ENCODE measurements around the gene ARL6IP5.
A peak's percentile ranks its signal among the peaks of the same experiment; 100 is the strongest.

ARL6IP5 gene

DNA sequence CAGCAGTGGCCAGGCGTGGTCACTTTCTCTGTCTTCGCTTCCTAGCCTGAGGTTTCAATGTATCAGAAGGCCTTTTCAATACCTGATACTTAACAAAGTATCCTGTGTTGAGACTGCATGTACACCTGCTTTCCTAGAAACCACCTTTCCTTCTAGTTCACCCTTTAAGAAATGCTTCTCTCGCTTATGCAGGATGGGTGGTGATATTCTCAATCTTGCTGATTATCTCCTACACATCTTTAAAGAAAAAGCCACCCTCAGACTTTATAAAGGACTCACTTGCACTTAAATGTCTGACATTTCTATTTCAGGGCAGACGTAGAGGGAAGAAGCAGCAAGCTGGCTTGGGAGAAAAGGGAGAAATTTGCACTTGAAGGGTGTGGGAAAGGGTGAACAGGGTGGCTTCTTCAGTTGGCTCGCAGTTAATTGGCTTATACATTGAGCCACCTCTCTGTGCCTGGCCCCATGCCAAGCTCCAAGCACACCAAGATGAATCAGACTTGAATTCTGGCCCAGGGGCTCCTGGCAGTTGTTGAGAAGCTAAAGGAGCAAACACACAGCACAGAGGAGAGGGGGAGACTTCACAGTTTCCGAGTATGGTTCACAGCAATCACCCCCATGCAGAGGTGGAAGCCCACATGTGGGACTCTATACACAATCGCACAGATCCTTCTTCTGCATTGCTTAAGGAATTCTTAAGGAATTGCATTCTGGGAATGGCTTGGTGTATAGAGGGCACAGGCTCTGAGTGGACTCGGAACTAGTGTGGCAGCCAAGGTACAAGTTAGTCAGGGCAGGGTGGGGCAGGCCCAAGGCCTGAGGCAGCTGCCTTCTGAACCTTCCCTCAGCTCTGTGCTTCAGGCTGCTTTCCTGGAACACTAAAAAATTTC lies 1.3 kb downstream of the ARL6IP5 start:
- DNase-seq = peak; percentile 91

DNA sequence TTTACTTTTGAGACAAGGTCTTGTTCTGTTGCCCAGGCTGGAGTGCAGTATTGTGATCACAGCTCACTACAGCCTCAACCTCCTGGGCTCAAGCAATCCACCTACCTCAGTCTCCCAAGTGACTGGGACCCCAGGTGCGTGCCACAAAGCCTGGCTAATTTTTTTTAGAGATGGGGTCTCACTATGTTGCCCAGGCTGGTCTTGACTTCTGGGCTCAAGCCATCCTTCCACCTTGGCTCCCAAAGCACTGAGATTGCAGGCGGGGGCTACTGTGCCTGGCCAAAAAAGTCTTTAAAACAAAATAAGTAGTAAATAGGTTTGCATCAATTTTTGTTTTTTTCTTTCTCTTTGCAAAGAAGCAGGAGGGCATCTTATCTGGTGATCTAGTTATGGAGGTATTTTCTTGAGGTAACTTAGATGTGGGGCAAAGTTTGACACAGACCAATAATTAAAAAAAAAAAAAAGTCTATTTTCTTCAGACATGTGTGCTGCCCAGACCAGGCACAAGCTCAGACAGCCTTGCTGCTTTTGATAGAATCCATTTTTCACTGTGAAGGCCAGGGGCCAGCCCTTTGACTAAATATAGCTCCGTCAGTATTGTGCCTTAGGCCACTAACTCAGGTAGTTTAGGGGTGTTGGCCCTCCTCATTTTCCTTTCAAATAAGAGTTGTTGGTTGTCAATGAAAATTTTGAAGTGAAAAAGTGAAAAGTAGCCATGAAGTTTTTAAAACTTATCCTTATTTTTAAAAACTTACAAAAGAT lies 2.5 kb downstream of the ARL6IP5 start:
- no peak for DNase-seq

DNA sequence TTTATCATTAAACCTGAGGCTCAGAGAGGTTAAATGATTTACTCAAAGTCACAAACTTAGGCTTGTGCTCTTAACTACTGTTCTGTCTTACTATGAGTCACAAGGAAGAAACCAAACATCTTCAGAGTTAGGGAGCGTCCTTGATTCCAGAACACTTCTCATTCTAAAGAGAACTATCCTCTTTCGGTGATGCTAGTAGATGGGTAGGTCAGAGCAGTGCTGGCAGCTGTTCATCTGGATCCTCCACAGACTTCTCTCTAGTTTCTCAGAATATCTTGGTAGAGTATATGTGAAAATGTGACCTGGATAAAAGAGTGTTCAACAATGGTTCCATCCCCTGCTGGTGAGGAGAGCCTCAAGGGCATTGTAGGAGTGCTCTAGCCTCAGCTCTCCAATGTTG lies 3.3 kb downstream of the ARL6IP5 start:
- peak; percentile 68 for DNase-seq

DNA sequence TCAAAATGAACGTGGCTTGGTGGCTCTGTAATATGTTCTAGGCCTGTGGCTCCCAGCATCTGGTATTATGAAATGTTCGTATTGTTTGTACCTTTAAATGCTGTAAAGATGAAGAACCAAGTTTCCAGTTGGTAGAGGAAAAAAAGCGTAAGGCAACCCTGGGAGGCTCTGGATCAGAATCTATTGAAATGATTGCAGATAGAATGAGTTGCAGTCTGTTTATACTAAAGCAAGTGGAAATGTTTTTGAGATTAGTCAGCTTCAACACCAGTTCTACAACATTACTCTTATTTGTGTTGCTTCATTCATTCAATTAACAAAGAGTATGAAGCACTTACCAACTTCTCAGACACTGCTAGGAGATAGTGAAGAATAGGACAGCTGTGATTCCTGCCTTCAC lies 5.3 kb downstream of the ARL6IP5 start:
- DNase-seq = peak; percentile 93

DNA sequence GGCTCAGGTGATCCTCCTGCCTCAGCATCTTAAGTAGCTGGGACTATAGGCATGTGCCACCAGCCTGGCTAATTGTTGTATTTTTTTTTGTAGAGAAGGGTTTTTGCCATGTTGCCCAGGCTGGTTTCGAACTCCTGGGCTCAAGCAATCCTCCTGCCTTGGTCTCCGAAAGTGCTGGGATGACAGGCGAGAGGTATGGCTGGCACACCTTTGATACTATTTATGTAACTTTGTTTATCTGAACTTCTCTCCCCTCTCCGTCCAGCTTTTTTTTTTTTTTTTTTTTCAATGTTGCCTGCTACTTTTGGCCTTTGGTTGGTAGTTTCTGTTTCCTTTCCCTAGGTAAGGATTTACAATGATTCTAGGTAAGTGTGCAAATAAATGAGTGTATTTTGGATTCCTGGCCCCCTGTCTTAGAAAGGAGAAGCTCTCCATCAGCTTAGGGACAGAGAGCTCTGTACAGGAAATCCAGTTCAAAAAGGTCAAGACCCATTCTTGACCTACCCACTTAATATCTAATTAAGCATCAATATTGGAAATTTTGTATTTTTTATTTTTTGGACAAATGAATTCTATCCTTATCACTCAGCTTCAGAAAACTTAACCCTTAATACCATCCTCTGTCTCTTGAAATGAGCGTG lies 6.8 kb downstream of the ARL6IP5 start:
- DNase-seq = no peak

DNA sequence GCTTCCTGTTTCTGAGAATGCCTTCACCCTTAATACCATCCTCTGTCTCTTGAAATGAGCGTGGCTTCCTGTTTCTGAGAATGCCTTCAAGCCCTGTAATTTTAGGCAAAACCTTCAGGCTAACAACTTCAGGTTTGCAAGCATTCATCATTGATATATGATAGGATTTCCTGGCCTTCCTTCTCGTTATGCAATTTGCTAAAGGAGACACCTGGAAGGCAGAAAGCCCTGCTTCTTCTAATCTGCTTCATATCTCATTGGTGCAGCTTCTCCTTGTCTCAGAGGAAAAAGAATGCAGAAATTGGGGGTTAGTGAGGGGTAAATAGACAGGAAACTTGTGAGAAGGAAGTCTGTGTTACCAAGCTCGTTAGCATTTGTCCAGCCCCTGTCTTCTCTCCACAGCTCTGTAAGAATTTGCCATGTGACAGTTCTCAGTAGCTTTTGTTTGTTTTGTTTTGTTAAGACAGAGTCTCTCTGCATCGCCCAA lies 7.3 kb downstream of the ARL6IP5 start:
- DNase-seq = no peak

DNA sequence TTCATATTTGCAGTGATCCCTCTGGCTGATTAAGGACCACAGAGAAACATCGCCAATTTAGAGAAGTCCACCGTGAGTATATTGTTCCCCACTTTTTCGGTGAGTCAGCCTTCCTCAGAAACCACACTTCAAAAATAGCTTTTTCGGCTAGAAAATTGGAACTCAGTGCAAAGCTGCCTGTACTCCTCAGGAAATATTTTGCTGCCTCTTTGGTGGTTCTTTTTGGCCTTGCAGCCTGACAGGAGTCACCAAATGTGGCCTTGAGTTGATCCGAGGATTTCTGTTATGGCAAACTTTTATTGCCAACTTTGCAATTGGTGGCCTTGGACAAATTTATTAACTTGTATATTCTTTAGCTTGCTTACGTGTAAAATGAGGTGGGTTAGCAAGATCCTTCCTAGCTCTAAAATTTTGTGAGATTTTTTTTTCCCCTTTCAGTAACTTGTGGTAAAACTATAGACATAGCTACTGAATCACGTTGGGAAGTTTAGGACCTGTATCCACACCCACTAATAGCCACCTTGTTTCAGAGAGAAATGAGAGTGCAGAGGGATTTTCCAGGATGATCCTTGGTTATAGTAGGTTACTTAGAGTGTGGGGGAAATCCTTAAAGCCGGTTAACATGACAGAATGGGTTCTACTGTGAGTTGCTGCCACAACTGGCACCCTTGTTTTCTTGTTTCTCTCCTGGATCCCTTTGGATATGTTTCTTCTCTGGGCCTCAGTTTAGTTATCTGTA lies 9.9 kb downstream of the ARL6IP5 start:
- peak; percentile 57 for DNase-seq

DNA sequence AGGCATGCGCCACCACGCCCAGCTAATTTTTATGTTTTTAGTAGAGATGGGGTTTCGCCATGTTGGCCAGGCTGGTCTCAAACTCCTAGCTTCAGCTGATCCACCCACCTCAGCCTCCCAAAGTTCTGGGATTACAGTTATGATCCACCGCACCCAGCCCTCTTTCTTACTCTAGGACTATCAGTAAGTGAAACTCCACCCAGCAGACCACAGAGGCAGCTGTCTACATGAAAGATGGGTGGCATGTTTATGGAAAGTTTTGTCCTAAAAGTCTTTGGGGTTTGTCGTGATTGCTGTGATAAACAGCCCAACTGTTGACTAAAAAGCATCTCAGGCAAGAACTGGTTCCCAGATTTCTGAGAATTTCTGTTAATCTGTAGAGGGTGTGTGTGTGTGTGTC lies 10.9 kb downstream of the ARL6IP5 start:
- DNase-seq = no peak

DNA sequence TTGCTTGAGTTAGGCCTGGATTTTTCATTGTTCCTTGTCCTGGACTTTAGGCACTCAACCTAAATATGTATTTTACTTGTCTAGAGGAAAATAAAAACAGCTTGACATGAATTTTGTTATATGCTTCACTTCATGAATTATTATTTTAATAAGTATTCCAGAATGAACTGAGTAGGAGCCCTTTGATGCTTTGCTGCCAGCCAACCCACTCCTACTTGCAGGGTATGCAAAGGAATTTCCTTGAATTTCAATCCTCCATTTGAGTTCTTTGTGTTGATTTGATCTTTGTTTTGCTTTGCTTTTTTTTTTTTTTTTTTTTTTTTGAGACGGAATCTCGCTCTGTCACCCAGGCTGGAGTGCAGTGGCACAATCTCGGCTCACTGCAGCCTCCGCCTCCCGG lies 11.6 kb downstream of the ARL6IP5 start:
- no peak for DNase-seq

DNA sequence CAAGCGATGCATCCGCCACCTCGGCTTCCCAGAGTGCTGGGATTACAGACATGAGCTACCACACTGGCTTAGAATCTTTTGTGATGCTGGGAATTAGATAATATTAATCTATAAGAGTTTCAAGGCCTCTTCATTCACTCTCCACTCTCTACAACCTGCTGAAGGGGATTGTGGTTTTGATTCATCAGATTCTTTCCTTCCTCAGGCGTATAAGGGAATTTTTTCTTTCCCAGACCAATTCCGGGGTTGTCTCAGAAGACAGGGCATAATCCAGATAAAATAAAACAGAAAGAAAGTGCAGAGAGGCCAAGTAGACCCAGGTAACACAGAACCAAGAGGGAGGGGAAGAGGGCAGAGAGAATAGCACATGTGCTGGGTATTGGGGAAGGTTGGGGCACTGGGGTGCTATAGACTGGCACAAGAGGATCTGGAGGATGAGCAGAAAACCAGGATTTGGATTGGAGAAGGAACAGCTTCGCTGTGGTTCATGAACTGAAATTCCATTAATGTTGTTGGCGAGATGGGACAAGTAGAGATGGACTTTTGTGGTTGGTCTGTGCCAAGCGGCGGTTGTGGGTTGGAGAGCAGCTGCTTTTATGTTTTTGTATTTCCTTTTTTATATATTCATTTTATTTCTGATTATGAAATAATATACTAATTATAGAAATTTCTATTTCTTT lies 12.8 kb downstream of the ARL6IP5 start:
- DNase-seq = no peak

DNA sequence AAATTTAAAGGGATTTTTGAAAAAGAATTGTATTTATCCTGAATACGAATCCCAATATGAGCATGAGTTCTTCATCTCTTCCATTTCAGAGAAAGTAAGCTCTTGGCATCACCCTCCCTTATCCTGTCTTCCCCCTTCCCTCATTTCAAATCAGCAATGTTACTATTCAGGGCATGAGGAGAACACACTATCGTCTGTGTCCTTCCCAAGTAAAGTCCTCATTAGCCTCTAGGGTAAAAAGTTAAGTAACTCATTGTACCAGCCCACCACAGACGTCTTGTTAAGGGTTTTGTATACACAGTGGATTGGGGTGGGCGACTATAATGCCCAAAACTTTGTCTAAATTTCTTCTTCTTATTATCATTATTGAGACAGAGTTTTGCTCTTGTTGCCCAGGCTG lies 14.8 kb downstream of the ARL6IP5 start:
- no peak for DNase-seq

DNA sequence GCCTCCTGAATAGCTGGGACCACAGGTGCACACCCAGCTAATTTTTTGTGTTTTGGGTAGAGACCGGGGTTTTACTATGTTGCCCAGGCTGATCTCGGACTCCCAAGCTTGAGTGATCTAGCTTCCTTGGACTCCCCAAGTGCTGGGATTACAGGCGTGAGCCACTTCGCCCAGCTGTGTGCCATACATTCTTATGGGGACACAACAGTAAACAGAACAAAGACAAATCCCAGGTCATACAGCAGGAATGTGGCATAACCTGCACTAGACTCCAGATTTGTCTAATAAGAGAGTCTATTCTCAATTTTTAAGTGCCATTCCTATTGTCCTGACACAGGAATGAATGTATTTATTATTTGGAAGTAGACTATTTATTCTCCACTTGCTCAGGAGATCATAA lies 17.6 kb downstream of the ARL6IP5 start:
- no peak for DNase-seq

DNA sequence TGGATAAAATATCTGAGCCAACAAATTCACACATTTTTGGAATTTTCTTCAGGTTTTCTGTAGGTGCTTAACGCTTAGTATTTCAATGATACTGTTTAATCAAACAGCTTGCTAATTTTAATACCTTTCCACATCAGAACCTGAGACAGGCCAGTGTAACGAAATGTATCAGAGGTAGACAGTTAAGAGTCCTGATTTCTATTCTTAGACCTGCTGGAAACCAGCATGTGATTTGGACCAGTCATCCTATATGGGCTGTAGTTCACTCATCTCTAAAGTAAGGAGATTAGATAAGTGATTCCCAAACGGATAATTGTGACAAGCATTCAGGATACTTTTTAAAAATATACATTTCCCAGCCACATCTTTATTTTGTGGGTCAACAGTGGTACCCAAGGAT lies 18.4 kb downstream of the ARL6IP5 start:
- no peak for DNase-seq

DNA sequence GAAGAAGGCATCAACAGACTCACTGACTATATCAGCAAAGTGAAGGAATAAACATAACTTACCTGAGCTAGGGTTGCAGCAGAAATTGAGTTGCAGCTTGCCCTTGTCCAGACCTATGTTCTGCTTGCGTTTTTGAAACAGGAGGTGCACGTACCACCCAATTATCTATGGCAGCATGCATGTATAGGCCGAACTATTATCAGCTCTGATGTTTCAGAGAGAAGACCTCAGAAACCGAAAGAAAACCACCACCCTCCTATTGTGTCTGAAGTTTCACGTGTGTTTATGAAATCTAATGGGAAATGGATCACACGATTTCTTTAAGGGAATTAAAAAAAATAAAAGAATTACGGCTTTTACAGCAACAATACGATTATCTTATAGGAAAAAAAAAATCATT lies 19.8 kb downstream of the ARL6IP5 start:
- no peak for DNase-seq

DNA sequence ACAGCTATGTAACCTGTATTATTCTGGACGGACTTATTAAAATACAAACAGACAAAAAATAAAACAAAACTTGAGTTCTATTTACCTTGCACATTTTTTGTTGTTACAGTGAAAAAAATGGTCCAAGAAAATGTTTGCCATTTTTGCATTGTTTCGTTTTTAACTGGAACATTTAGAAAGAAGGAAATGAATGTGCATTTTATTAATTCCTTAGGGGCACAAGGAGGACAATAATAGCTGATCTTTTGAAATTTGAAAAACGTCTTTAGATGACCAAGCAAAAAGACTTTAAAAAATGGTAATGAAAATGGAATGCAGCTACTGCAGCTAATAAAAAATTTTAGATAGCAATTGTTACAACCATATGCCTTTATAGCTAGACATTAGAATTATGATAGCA lies 20.6 kb downstream of the ARL6IP5 start:
- no peak for DNase-seq

DNA sequence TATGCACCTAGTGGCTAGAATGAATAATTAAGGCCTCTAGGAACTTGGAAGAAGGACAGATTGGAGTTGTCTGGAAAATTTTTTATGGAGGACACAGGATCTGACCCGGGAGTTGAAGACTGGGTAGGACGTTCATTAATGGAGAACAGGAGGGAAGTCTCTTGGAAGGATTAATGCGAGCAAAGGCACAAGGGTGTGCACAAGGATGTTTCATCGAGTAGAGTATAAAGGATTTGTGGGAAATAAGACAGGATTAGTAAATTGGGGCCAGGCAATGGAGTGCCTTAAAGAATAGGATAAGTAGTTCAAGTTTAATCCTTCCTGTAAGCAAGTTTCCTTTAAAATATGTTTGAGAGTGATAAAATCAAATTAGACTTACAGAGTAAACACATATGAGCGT lies 23.1 kb downstream of the ARL6IP5 start:
- no peak for DNase-seq

DNA sequence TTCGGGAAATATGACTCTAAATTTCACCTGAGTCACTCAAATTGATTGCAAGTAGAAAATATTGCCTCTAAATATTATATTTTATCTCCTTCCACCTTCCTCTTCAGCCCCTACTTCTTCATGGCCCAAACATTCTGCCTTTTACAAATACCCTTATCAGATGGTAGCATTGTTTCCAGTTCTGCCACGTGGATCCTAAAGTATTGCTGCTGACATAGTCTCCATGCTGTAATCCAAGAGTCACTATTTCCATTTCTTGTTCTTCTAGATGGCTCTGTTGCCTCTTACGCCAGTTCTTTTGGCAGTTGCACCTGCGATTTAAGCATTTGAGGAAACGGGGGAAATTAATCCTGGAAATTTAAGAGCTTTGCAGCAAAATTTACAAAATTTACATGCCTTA lies 24.1 kb downstream of the ARL6IP5 start:
- no peak for DNase-seq

DNA sequence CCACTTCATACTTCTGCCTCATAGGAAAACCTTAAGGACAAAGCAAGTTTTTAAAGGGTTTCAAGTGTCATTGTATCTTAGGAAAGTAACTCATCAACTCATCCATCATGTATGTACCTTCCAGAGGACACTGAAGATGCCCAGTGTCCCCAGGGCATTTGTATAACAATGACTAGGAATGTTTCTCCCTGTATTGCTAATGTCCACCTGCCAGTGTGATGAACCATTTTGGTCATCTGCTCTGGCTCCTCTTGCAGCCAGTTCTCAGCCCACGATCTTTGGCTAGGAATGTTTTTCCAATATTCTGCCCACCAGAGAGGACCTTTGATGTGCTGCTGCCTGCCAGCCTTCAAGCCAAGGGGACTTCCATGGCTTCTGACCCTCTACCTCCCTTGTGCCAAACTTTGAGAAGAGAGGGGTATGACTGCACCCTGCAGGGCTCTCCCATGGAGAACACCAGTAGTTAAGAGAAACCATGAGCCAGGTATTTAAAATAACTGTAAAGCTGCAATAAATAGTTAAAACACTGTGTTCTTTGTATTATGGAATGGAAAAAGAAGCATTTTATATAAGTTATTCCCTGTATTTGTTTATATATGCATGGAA lies 26.3 kb downstream of the ARL6IP5 start:
- no peak for DNase-seq

DNA sequence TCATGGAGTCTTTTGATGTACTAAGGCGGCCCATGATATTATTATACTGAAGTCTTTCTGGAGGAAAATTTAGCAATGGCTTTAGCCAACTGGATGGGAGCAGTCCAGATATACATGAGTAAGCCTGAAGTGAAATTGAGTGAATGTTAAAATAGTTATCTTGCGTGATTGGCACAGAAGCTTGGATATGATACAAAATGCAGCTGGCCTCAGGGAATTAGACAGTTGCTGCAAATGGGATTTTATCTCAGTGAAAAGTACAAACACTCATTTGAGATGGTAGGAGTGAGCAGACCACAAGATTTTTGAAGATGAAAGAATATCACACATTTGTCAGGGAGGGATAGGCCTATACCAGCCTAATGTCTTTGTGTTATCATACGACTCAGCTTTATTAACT lies 28.8 kb downstream of the ARL6IP5 start:
- no peak for DNase-seq

DNA sequence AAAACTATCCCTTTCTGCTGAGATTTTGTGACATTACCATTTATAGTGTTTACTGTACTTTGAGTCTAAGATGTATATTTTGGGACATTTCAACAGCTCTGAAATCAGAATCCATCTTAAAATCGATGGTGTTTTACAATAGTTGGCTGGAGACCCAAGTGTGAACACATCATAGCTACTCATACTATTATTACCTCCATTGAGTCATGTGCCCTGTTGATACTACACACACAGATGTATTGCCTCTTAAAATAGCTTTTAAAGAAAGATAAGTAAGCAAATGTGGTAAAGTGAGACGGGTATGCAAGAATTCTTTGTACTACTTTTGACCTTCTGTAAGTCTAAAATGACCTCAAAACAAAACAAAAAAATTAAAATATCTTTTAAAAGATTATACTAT lies 31.0 kb downstream of the ARL6IP5 start:
- DNase-seq = peak; percentile 83

DNA sequence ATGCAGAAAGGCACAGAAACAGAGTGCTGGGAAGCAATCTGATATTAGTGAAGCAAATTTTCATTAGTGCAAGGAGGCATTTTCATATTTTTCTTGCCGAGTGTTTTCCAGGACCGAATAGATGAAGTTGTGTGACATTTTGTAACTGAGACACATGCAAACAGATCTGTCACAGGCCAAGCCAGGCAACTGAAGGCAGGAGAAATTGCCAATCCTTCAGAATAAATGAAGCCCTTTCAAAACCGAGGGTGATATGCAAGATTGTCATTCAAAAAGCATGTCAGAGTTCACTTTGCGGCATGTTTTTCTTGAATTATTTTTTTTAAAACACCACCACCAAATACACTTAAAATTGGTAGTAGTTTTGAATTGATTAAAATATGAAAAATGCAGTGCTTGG lies 31.4 kb downstream of the ARL6IP5 start:
- DNase-seq = no peak

DNA sequence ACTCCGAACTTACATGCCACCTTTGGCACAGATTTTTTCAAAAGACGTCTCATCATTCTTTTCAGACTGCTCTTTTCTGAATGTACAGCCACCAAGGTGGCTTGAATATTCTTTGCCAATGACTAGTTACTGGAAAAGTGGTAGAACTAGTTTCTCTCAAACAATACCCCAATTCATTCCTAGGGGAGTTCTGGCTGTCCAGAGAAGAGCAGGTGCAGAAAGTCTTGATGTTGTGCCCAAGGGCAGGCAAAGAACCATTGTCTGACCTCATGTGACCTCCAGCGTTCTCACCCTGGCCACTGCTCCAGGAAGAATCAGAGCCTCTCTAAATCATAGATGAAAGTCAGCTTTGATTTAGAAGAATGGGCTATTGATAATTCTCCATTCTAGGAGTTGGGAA lies 32.2 kb downstream of the ARL6IP5 start:
- DNase-seq = no peak

Data from HCEC 1CT (cell line).